Stimulated activated CD4-positive, alpha-beta T cell treated with anti-CD3 and anti-CD28 coated beads, Interleukin-4, amount 100 ng/mL, for 48 hours (primary cell): ENCODE measurements around the gene ZPR1.
"Not testable (repeated sequence)": the region's sequence is repeated elsewhere in the genome, so short reads cannot be mapped to it uniquely, and the experiment has no call there.

Experiments
- DNase-seq, 2 donors: peaks; one replicate each; pipeline ENCODE4 v3.0.0-alpha.2; 2020; ENCODE audit warnings: low read depth in 2 of 2

The ZPR1 gene, protein sequence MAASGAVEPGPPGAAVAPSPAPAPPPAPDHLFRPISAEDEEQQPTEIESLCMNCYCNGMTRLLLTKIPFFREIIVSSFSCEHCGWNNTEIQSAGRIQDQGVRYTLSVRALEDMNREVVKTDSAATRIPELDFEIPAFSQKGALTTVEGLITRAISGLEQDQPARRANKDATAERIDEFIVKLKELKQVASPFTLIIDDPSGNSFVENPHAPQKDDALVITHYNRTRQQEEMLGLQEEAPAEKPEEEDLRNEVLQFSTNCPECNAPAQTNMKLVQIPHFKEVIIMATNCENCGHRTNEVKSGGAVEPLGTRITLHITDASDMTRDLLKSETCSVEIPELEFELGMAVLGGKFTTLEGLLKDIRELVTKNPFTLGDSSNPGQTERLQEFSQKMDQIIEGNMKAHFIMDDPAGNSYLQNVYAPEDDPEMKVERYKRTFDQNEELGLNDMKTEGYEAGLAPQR

DNA sequence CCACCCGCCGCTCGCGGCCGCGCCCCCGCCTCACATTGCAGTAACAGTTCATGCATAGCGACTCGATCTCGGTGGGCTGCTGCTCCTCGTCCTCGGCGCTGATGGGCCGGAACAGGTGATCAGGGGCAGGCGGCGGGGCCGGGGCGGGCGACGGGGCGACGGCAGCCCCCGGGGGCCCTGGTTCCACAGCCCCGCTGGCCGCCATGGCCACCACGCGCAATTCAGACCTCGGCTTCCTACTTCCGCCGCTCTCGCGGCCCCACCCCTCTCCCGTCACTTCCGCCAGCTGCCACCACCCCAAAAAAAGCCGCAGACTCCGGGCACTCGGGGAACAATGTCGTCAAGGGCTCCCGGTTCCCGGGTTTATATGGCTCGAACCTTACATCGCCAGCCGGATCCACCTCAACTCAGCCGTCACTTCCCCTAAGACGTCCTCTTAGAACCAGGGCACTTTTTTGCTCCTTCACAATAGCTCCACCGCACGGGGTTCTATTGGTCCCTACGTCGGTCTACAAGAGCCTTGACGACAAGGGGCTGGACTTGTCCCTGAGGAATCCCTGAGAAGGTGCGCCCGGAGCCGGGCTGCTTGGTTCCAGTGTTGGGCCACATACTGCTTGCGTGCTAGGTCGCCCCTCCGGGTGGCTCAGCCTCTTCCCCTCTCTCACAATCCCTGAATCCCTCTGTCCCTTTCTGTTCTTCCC is at the start of gene ZPR1:
Gene ZPR1, minus strand, starts transcription at position 238 of the 701 bp plus-strand sequence. Its CDS starts 33 bp downstream, at position 205.
- peak; percentile 75 to 78 for DNase-seq

DNA sequence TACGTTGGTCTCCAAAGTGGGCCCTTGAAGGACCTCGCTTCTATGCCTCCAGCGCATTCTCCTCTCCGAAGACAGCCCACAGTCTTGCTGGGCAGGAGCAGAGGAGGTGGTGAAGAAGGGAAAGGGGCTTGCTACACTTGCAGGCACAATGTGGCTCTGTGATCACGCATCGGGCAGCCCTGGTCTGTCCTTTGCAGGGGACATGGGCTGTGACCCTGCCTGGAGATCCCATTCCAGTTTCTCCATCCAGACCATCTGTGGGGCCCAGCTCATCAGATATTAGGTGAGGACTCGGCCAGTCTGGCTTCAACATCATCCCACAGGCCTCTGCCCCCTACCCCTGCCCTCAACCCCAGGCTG is 48.8 kb upstream of the ZPR1 start:
- no peak for DNase-seq

DNA sequence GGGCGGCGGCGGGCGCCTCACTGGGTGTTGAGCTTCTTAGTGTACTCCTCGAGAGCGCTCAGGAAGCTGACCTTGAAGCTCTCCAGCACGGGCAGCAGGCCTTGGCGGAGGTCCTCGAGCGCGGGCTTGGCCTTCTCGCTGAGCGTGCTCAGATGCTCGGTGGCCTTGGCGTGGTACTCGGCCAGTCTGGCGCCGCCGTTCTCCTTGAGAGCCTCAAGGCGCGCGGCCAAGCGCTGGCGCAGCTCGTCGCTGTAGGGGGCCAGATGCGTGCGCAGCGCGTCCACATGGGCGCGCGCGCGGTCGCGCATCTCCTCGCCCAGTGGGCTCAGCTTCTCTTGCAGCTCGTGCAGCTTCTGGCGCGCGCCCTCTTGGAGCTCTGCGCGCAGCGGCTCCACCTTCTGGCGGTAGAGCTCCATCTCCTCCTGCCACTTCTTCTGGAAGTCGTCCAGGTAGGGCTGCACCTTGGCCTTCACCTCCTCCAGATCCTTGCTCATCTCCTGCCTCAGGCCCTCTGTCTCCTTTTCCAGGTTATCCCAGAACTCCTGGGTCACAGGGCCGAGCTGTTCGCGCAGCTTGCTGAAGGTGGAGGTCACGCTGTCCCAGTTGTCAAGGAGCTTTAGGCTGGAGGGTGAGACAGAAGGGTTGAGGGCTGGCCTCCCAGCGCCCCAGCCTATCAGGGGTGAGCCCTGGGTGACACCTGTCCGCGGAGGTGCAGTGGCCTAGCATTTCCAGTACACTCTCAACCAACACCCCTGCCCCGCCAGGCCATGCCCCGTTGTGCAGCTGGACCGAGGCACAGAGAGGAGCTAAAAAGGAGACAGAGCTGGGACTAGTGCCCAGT is 48.2 kb upstream of the ZPR1 start:
- DNase-seq, result peak; percentile 68 to 76

DNA sequence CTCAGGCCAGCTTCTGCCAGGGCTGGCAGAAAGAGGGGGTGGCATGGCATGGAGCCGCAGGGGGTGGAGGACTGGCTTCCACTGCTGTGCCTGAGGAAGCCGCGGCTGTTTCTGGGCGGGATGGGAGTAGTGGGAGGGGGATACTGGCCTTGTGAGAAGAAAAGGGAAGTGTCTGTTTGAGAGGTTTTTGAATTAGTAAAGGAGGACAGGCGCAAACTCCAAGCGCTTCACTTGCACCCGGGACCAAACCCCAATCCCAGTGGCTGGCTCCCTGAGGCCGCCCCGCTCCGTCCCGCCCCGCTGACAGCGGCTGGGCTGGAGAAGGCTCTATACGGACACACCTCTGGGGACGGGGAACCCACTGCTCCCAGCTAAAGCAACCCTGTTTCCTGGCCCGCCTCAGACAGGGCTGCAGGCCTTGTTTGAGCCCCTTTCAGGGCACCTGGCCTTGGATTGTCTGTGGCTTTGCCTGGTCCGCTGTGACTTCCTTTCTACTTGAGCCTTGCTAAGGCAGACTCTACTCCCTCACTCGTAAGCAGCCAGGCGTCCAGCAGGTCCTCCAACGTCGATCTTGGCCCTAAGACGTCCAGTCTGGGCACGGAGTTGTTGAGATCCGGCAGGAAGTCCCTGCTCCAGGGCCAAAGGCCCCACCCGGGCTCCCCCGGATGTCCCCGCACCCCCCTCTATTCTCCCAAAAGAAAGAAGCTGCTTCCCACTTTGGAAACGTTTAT is 47.4 kb upstream of the ZPR1 start:
- no peak for DNase-seq

DNA sequence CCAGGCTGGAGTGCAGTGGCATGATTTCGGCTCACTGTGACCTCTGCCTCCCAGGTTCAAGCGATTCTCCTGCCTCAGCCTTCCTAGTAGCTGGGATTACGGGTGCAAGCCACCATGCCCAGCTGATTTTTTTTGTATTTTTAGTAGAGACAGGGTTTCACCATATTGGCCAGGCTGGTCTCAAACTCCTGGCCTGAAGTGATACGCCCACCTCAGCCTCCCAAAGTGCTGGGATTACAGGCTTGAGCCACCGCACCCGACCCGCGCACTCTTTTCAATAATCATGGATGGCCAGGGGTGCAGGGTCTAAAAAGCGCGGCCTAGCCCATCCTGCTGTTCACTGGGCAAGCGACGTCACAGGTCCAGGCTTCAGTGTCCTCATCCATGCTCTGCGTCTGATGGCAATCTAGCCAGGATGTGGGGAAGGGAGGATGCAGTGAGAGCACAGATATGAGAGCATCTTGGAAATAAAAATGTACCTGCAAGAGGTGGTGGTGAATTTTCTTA is 46.8 kb upstream of the ZPR1 start:
- not testable (repeated sequence) for DNase-seq

DNA sequence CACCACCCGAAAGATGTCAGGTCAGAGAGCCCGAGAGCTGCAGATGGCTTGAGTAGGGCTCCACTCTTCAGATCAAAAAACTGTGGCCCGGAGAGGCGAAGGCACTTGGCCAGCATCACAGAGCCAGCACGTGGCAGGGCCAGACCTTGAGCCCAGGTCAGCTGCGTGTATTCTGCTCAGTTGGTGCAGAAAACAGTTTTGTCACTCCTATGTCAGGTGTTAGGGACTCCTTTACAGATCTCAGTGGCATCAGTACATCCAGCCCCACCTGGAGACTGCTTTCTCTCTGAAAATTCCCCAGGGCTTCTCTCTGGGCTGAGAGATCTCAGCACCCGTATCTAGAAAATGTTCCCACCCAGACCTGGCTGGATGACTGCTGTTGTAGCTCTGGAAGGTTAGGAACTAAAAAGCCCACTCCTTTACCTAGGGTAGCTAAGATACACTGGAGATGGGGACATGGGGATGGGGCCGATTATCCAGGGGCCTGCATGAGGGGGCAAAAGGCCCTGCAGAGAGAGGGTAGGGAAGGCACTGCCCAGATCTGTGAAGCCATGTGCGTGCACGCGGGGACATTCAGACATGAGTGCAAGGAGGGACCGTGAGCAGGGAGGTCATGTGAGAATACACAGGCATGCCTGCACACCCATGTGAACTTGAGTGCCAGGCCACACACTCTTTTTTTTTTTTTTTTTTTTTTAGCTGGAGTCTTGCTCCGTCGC is 46.2 kb upstream of the ZPR1 start:
- no peak for DNase-seq

DNA sequence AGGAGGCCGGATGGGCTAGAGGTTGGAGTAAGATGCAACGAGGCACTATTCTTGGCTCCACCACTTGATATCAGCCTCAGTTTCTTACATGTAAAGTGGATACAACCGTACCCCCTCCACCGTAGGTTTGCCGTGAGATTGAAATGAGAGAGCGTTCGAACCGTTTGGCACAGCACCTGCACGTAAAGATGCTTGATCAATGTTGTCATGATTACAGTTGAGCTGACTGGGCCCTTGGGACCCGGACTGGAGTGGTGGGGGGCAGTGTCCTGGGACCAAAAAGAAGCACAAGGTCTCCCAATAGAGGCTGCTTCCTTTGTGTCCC is 45.6 kb upstream of the ZPR1 start:
- no peak for DNase-seq

DNA sequence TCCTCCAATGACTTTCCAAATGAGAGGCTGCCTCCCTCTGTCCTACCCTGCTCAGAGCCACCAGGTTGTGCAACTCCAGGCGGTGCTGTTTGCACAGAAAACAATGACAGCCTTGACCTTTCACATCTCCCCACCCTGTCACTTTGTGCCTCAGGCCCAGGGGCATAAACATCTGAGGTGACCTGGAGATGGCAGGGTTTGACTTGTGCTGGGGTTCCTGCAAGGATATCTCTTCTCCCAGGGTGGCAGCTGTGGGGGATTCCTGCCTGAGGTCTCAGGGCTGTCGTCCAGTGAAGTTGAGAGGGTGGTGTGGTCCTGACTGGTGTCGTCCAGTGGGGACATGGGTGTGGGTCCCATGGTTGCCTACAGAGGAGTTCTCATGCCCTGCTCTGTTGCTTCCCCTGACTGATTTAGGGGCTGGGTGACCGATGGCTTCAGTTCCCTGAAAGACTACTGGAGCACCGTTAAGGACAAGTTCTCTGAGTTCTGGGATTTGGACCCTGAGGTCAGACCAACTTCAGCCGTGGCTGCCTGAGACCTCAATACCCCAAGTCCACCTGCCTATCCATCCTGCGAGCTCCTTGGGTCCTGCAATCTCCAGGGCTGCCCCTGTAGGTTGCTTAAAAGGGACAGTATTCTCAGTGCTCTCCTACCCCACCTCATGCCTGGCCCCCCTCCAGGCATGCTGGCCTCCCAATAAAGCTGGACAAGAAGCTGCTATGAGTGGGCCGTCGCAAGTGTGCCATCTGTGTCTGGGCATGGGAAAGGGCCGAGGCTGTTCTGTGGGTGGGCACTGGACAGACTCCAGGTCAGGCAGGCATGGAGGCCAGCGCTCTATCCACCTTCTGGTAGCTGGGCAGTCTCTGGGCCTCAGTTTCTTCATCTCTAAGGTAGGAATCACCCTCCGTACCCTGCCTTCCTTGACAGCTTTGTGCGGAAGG is 44.8 kb upstream of the ZPR1 start:
- DNase-seq, result no peak

DNA sequence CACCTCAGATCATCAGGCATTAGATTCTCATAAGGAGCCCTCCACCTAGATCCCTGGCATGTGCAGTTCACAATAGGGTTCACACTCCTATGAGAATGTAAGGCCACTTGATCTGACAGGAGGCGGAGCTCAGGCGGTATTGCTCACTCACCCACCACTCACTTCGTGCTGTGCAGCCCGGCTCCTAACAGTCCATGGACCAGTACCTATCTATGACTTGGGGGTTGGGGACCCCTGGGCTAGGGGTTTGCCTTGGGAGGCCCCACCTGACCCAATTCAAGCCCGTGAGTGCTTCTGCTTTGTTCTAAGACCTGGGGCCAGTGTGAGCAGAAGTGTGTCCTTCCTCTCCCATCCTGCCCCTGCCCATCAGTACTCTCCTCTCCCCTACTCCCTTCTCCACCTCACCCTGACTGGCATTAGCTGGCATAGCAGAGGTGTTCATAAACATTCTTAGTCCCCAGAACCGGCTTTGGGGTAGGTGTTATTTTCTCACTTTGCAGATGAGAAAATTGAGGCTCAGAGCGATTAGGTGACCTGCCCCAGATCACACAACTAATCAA is 44.0 kb upstream of the ZPR1 start:
- no peak for DNase-seq

DNA sequence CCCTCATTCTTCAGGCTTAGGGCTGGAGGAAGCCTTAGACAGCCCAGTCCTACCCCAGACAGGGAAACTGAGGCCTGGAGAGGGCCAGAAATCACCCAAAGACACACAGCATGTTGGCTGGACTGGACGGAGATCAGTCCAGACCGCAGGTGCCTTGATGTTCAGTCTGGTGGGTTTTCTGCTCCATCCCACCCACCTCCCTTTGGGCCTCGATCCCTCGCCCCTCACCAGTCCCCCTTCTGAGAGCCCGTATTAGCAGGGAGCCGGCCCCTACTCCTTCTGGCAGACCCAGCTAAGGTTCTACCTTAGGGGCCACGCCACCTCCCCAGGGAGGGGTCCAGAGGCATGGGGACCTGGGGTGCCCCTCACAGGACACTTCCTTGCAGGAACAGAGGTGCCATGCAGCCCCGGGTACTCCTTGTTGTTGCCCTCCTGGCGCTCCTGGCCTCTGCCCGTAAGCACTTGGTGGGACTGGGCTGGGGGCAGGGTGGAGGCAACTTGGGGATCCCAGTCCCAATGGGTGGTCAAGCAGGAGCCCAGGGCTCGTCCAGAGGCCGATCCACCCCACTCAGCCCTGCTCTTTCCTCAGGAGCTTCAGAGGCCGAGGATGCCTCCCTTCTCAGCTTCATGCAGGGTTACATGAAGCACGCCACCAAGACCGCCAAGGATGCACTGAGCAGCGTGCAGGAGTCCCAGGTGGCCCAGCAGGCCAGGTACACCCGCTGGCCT is 42.5 kb upstream of the ZPR1 start:
- no peak for DNase-seq

DNA sequence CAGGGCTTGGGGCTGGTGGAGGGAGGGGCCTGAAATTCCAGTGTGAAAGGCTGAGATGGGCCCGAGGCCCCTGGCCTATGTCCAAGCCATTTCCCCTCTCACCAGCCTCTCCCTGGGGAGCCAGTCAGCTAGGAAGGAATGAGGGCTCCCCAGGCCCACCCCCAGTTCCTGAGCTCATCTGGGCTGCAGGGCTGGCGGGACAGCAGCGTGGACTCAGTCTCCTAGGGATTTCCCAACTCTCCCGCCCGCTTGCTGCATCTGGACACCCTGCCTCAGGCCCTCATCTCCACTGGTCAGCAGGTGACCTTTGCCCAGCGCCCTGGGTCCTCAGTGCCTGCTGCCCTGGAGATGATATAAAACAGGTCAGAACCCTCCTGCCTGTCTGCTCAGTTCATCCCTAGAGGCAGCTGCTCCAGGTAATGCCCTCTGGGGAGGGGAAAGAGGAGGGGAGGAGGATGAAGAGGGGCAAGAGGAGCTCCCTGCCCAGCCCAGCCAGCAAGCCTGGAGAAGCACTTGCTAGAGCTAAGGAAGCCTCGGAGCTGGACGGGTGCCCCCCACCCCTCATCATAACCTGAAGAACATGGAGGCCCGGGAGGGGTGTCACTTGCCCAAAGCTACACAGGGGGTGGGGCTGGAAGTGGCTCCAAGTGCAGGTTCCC is 41.8 kb upstream of the ZPR1 start, which contains the start of gene APOC3:
Gene APOC3, plus strand, starts transcription at position 383 of the 659 bp plus-strand sequence. CDS start 676 bp downstream, outside the sequence.
- DNase-seq, result no peak

DNA sequence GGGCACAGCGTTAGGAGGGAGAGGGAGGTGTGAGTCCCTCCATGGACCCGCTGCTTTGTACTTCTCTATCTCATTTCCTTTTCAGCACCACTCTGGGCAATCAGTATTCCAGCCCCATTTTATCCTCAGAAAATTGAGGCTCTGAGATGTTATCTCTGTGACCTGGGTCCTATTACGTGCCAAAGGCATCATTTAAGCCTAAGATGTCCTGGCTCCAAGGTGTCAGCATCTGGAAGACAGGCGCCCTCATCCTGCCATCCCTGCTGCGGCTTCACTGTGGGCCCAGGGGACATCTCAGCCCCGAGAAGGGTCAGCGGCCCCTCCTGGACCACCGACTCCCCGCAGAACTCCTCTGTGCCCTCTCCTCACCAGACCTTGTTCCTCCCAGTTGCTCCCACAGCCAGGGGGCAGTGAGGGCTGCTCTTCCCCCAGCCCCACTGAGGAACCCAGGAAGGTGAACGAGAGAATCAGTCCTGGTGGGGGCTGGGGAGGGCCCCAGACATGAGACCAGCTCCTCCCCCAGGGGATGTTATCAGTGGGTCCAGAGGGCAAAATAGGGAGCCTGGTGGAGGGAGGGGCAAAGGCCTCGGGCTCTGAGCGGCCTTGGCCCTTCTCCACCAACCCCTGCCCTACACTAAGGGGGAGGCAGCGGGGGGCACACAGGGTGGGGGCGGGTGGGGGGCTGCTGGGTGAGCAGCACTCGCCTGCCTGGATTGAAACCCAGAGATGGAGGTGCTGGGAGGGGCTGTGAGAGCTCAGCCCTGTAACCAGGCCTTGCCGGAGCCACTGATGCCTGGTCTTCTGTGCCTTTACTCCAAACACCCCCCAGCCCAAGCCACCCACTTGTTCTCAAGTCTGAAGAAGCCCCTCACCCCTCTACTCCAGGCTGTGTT is 41.1 kb upstream of the ZPR1 start:
- no peak for DNase-seq

DNA sequence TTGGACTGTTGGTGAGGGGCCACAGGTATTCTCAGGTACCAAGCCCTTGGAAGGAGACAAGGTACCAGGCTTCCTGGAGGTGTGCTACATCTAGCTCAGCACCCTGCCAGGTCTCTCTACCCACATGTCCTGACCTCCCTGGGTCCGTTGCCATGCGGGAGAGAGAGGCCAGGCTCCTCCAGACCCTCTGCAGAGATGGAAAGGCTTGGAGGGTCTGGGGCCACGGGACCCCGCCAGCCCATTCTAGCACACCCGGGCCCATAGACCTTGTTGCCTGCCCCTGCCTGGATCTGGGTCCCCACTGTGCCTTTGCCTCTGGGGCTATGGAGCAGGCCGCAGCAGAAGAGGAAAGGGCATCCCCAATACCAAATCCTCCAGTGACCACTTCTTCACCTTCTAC is 39.6 kb upstream of the ZPR1 start:
- no peak for DNase-seq

DNA sequence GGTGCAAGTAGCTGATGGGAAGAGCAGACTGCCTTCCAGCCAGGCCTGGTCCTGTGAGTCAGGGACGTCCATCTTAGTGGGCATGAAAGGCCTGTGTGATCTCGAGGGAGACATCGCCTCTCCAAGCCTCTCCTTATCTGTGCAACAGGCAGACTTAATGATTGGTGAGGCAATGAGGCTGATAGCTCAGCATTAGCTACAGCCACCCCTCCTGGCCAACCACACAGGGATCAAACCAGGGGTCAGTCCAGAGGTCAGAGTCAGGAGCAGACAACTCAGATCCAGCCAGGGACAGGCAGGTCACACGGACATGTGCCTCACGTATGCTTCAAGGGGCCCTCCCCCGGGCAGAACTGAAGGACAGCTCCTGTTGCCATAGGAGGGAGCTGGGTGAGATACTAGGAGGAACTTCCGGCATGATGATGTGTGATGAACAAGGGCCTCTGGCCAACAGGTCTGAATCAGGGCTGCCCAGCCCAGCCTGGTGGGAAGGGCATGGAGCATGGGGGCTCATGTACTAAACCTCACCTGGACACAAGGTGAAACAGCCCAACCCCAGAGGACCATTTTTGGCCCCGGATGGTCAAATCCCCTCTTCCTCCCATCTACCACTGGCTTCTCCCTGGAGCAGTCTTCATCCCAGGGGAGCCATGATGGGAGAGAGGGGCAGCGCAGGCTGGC is 39.1 kb upstream of the ZPR1 start:
- no peak for DNase-seq

DNA sequence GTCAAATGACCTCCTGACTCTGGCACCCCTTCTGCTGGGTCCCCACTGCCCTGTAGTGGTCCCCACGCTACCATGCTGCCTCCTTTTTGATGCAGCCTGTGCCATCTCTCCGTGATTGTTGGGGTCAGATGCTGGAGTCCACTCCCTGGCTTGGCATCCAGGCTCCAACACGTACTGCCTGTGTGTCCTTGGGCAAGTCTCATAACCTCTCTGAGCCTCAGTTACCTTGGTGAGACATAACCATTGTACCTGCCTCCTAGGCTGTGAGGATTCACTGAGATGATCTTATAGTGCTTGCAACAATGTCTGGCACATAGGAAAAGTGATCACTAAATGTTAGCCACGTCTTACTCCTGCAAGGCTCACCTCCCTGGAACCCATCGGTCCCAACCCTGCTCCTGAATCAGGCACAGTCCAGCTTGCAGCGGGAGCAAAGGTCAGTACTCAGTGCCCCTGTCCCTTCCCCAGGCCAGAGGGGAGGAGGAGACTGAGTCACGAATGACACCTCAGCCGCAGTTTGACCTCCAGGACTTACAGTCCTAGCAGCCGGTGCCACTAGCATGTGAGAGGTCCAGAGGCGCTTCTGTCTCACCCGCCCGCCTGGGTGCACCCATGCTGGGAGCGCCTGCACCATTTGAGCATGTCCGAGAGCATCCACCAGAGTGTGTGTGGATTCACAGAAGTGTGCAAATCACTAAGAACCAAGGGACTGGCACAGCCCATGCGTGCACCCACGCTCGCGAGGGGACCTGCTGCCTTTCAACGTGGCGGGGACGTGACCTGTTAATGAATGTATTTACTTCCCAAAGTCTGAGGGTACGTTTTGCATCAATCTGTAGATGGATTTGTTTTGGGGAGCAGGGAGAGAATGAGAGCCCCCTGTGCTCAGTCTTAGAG is 38.3 kb upstream of the ZPR1 start:
- no peak for DNase-seq
